ENCODE data around the gene CDC42BPG. TPM values are rescaled to one million over a fixed set of nuclear protein-coding genes. Genes with fewer than 3 reads are reported as not detected.

The CDC42BPG gene
- total RNA-seq, 1 experiment from 2014 or later, result 30.1 TPM

- TF ChIP-seq, protein P1, sequence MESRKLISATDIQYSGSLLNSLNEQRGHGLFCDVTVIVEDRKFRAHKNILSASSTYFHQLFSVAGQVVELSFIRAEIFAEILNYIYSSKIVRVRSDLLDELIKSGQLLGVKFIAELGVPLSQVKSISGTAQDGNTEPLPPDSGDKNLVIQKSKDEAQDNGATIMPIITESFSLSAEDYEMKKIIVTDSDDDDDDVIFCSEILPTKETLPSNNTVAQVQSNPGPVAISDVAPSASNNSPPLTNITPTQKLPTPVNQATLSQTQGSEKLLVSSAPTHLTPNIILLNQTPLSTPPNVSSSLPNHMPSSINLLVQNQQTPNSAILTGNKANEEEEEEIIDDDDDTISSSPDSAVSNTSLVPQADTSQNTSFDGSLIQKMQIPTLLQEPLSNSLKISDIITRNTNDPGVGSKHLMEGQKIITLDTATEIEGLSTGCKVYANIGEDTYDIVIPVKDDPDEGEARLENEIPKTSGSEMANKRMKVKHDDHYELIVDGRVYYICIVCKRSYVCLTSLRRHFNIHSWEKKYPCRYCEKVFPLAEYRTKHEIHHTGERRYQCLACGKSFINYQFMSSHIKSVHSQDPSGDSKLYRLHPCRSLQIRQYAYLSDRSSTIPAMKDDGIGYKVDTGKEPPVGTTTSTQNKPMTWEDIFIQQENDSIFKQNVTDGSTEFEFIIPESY (IDR thresholded peaks at IDR 0.05; ENCODE audit: extremely low read depth, insufficient replicate concordance, low read length), result no peak
- TF ChIP-seq, protein P2, sequence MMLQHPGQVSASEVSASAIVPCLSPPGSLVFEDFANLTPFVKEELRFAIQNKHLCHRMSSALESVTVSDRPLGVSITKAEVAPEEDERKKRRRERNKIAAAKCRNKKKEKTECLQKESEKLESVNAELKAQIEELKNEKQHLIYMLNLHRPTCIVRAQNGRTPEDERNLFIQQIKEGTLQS (IDR thresholded peaks at IDR 0.05), result no peak
- TF ChIP-seq POLR2AphosphoS5 (IDR thresholded peaks at IDR 0.05; ENCODE audit: low read depth, low read length) (no peak; the same call in 1 of the 2 replicates), REST (IDR thresholded peaks at IDR 0.05; ENCODE audit: low read depth) (no peak)
These were observed 645 bp downstream of the CDC42BPG start (continued) for GRCh38 chr11:64843686-64844329.
